ENCODE measurements around the gene NTMT1.
"Not testable (repeated sequence)": the region's sequence is repeated elsewhere in the genome, so short reads cannot be mapped to it uniquely, and the experiment has no call there.

Gene NTMT1

DNA sequence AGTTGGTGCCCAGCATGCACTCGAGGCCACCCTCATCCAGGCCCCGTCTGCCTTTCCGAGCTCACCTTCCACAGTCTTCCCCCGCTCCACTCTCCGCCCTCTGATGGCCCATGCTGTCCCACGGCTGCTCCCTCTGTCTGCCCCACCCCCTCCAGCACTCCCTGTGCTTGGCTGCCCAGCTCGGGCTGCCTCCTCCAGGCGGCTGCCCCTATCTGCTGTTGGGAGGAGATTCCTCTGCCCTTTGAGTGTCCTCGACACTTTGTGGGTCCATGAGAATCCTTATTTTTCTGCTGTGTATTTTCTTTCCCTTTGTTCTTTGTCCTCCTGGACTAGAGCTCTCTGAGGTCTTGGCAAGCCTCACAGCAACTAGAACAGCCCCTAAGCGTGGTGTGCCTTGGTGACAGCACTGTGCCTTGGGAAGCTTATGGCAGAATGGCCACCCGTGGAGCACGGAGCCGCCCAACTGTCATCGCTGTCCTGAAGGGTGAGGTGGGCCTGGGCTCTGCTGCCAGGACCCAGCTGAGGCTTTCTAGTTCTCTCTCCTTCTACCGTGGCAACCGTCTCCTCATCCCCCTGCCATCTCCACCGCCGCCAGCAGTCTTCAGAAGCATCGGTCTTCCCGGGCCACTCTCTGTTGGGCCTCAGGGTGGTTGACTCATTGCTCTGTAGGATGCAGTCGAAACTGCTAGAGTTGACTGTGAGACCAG is 5.2 kb downstream of the NTMT1 start:
- no peak for TF ChIP-seq POLR2A (IDR thresholded peaks at IDR 0.05; ENCODE audit: low read length)
- no peak for TF ChIP-seq GATA1 (IDR thresholded peaks at IDR 0.05; ENCODE audit: low read depth, low read length)
- DNase-seq, result no peak

DNA sequence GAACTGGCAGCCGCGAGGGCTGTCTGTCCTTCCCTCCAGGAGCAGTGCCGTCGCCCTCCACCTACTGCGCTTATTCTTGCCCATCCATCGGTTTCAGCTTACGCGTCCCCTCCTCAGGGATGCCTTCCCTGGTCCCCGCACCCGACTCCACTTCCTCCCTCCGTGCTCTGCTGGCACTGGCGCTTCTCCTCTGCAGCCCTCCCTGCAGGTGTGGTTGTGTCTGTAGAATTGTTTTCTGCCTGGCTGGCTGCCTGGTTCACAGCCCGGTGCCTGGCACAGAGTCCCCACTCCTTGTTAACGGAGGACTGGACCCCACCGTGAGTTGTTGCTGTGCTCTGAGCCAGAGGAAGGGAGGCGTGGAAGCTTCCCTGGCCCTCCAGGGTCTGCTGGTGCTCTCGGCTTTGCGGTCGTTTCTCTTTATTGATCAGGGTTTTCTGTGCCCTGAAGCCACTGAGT is 5.7 kb downstream of the NTMT1 start:
- TF ChIP-seq POLR2A (IDR thresholded peaks at IDR 0.05; ENCODE audit: low read length) (no peak), GATA1 (IDR thresholded peaks at IDR 0.05; ENCODE audit: low read depth, low read length) (no peak)
- no peak for DNase-seq

DNA sequence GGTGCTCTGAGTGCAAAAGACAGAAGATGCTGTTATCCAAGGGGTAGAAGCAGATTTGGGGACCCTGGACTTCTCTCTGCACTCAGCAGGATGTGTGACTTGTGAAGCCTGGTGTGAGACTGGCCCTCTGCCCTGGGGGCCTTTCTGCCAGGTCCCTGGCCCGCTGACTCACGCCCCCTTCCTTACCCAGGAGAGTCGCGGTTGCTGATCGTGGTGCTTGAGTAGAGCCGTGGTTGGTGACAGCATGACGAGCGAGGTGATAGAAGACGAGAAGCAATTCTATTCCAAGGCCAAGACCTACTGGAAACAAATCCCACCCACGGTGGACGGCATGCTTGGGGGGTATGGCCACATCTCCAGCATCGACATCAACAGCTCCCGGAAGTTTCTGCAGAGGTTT is 6.5 kb downstream of the NTMT1 start:
- DNase-seq, result no peak
- TF ChIP-seq POLR2A (IDR thresholded peaks at IDR 0.05; ENCODE audit: low read length) (no peak), GATA1 (IDR thresholded peaks at IDR 0.05; ENCODE audit: low read depth, low read length) (no peak)

DNA sequence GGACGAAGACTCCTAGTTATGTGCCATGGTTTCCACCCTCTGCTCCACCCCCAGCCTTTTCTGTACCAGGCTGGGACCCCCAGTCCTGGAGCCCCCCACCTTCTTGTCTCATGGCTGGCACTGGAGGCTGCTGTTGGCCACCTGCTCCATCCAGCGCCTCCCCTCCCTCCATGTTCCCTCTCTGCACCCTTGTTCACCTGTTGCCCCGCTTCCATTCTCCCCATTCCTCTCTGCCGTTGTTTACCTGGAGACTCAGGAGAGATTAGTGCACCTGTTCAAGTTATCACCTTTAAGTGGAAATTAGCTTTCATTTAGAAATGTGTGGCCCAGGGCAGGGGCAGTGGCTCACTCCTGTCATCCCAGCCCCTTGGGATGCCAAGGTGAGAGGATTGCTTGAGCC is 7.2 kb downstream of the NTMT1 start:
- TF ChIP-seq POLR2A (IDR thresholded peaks at IDR 0.05; ENCODE audit: low read length) (no peak), GATA1 (IDR thresholded peaks at IDR 0.05; ENCODE audit: low read depth, low read length) (no peak)
- DNase-seq, result no peak

DNA sequence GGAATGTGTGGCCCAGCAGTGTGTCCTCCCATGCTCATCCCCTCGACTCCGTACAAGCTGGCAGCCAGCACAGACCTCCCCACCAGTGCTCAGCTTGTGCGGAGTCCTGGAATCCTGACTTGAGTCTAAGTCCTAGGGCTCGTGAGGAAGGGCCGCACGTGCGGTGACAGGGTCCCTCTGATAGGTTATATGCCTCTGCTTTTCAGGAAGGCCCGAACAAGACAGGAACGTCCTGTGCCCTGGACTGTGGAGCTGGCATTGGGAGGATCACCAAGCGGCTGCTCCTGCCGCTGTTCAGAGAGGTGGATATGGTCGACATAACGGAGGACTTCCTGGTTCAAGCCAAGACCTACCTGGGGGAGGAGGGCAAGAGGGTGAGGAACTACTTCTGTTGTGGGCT is 7.9 kb downstream of the NTMT1 start:
- no peak for TF ChIP-seq GATA1 (IDR thresholded peaks at IDR 0.05; ENCODE audit: low read depth, low read length)
- no peak for TF ChIP-seq POLR2A (IDR thresholded peaks at IDR 0.05; ENCODE audit: low read length)
- DNase-seq, result no peak

DNA sequence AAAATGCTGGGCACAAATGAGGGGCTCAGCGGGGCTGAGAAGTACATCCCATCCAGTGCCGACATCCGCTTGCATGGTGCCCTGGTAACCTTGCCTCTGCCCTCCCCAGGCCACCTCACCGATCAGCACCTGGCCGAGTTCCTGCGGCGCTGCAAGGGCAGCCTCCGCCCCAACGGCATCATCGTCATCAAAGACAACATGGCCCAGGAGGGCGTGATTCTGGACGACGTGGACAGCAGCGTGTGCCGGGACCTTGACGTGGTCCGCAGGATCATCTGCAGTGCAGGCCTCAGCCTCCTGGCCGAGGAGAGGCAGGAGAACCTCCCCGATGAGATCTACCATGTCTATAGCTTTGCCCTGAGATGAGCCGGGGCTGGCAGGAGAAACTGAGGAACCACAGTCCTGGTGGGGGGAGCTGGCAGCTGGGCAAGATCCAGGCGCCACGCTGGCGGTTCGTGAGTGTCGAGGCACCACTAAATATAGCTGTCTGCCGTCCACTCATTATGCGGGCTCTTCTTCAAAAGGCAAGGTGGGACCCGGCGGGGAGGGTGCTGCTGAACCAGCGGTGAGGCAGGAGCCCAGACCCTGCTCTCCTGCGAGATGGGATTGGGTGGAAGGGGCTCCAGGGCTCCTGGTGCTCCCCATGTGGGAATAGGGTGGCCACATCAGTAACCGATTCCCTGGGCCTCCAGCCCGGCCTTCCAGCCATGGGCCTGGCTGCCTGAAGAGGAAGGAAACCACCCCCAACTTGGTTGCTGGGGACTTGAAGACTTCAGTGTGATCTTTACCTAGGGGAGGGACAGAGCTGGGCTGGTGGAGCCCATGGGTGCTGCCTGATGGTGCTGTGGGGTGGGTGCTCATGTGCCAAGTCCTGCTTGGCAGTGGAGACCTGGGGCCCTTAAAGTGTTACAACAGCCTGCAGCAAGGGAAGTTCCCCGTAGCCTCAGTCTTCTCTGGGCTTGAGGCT is 9.4 kb downstream of the NTMT1 start:
- DNase-seq, result no peak
- no peak for TF ChIP-seq POLR2A (IDR thresholded peaks at IDR 0.05; ENCODE audit: low read length)

DNA sequence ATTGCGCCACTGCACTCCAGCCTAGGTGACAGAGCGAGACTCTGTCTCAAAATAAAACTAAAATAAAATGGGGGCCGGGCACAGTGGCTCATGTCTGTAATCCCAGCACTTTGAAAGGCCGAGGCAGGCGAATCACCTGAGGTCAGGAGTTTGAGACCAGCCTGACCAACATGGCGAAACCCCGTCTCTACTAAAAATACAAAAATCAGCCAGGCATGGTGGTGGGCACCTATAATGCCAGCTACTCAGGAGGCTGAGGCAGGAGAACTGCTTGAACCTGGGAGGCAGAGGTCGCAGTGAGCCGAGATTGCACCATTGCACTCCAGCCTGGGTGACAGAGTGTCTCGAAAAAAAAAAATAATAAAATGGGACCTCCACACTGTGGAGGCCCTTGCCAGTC is 10.4 kb downstream of the NTMT1 start:
- DNase-seq, result not testable (repeated sequence)

DNA sequence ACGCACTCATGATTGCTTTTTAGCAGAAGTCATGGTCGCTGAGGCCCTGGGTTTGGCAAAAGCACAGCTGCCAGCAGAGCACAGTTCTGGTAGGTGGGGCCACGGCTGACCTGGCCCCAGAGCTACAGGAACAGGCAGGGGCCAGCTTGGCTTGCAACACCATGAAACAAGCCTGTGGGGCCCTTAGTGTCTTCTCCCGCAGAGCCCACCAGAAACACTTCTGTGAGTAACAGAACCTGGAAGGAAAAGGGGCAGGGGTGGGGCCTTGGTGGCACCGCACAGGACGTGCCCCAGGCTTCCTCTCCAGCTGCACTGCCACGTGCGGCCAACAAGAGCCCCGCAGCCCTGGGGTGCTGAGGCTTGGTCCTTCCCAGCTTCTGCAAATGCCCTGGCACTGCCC is 11.1 kb downstream of the NTMT1 start:
- DNase-seq, result no peak
- TF ChIP-seq GATA1 (IDR thresholded peaks at IDR 0.05; ENCODE audit: low read depth, low read length), result no peak
- no peak for TF ChIP-seq POLR2A (IDR thresholded peaks at IDR 0.05; ENCODE audit: low read length)

DNA sequence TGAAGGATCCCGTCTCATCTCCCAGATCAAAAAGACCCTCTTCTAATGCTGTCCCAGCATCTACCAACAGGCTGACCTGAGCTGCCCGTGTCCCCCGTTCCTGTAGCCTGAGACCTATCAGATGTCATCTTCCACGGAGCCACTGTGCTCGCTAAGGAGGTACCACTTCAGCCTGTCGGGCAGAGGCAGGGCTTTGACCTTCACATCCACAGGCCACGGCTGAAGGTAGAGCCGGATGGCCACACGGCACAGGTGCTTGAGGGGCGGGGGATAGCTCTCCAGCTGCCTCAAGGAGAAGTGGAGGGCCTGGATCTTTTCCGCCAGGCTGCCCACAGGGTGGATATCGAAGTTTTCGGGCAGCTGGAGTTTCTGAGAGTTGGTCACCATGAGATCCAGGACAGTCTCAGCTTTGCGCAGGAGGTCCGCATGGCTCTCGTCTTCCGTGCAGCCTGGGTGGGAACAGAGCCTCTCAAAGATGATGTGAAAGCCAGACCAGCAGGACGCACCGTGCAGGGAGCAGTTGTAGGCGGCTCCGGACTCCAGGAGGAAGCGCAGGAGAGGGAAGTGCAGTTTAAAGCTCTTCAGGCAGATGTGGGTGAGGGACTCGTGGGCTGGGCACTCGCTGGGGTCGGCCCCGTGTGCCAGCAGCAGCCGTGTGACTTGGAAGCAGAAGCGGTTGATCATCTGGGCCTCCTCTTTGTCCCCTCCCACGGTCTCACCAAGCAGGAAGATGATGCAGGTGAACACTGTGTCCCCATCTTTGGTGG is 11.9 kb downstream of the NTMT1 start:
- DNase-seq, result no peak
- TF ChIP-seq GATA1 (IDR thresholded peaks at IDR 0.05; ENCODE audit: low read depth, low read length), result no peak
- no peak for TF ChIP-seq POLR2A (IDR thresholded peaks at IDR 0.05; ENCODE audit: low read length)

DNA sequence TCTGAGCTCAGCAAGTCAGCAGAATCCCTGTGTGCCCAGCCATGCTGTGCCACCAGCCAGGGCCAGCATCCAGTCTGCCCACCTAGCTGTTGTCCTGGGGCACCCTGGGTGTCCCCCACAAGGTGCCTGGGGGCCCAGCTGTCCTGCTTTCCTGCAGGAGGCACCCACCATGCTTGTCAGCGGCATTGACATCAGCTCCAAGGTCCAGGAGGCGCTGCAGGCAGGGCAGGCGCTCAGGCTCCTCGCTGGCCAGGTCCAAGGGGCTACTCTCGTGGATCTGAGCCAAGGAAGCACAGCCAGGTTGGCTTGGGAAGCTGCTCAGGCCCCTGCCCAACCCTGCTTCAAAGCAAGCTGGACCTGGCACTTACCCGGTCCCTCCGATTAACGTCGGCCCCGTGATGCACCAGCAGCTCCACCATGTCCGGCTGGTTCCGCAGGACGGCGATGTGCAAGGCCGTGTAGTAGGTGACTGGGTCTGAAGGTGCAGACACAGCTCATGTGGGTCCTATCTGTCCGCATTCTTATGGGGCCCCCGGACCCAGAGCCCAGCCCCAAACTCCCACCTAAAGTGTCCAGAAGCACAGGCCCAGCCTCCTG is 13.2 kb downstream of the NTMT1 start:
- TF ChIP-seq GATA1 (IDR thresholded peaks at IDR 0.05; ENCODE audit: low read depth, low read length) (no peak), POLR2A (IDR thresholded peaks at IDR 0.05; ENCODE audit: low read length) (no peak)
- no peak for DNase-seq

DNA sequence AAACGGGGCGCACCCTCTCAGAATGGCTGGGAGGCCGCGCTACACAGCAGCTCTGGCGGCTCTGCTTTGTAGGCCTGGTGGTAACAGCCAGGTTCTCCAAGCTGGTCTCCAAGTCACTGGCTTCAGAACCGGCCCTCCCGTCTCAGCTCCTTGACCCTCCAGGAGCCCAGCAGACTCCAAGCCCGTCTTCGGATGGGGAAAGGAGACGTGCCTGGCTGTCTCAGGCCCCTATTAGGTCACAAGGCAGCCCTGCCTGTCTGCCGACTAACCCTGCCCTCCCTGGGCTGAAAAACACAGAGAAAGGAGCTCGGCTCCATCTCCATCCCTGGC is 13.8 kb downstream of the NTMT1 start:
- TF ChIP-seq GATA1 (IDR thresholded peaks at IDR 0.05; ENCODE audit: low read depth, low read length) (no peak), POLR2A (IDR thresholded peaks at IDR 0.05; ENCODE audit: low read length) (no peak)
- no peak for DNase-seq

DNA sequence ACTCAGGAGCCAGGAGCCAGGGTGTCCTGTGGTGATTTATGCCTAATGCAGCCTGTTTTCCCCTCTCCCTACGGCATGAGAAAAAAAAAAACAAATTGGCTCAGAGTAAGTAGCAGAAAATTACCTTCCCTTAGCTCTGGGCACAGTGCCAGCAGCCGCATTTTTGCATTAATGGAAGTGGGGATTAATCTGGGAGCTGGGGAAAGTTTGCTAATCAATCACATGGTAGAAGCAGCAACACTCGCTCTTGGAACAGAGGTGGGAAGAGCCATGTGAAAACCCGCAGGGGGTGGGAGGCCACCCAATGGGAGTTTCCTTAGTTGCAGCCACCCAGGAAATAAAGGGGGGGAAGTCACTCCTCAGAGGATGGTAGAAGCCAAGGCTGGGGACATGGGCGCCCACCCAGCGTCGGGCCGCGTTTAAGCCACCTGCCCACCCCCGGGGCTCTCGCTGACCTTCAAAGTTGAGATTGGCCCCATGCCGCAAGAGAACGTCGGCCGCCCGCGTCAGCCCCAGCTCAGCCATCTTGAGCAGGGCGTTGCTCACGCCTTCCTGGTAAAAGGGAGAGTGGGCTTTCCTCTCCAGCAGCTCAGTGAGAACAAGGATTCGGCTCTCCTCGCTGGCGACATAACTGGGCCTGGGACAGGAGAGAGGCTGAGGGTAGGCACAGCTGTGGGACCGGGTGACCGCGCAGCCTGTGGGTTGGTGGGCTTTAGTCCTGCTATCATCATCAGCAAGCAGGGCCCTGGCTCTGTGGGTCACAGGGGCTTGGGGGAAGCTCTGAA is 14.3 kb downstream of the NTMT1 start:
- no peak for TF ChIP-seq POLR2A (IDR thresholded peaks at IDR 0.05; ENCODE audit: low read length)
- TF ChIP-seq GATA1 (IDR thresholded peaks at IDR 0.05; ENCODE audit: low read depth, low read length), result no peak
- no peak for DNase-seq

Measured in erythroblast (primary cell).